Pons (tissue), 1 donor: Measurements from ENCODE around the gene CARHSP1.
"Not testable (repeated sequence)": the region's sequence is repeated elsewhere in the genome, so short reads cannot be mapped to it uniquely, and the experiment has no call there.

Experiments
- DNase-seq: peaks from one replicate; pipeline ENCODE4 v3.0.0-alpha.2; 2016; ENCODE audit warnings: low spot score

CARHSP1 gene

GRCh38 chr16:8868416-8869211 lies at the start of gene CARHSP1:
CARHSP1 (minus strand) TSS chr16:8869006; CDS start chr16:8859328, 9,678 bp downstream.
- DNase-seq, result peak; percentile 86

DNA sequence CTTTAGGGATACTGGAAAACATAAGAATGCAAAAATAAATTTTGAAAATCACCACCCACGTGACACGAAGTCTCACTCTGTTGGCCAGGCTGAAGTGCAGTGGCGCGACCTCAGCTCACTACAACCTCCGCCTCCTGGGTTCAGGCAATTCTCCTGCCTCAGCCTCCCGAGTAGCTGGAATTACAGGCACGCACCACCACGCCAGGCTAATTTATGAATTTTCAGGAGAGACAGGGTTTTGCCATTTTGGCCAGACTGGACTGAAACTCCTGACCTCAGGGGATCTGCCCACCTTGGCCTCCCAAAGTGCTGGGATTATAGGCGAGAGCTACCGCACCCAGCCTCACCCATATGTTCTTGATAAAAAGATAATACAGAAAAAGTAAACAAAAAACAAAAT lies 48.5 kb upstream of the CARHSP1 start:
- DNase-seq, result not testable (repeated sequence)

DNA sequence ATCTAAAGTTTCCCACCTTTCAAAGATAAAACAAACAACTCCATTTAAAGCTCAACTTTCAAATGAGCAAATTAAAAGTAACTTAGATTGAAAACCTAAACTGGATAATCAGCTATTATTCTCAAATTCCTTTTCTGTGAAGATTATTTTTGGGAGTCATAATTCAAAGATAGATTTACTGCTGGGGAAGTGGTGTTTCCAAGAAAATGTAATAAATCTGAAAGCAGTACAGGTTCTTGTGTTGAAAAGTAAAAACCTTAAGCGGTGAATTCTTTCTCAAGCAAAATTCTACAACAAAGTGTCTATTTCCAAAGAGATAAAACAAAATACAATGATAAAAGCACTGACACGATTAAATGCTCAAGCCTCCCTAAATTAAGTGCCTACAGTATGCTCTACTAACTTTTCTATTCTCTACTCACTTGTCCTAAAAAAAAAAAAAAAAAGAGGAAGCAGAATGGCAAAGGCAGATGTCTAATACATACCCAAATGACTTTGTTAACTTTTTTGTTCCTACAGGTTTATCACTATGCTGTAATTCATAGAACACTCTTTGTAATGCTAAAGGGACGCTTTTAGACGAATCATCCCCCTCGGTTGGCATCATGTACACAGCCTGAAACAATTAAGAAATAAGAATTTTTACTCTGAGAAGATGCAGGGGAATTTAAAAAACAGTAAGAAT lies 47.9 kb upstream of the CARHSP1 start:
- no peak for DNase-seq

DNA sequence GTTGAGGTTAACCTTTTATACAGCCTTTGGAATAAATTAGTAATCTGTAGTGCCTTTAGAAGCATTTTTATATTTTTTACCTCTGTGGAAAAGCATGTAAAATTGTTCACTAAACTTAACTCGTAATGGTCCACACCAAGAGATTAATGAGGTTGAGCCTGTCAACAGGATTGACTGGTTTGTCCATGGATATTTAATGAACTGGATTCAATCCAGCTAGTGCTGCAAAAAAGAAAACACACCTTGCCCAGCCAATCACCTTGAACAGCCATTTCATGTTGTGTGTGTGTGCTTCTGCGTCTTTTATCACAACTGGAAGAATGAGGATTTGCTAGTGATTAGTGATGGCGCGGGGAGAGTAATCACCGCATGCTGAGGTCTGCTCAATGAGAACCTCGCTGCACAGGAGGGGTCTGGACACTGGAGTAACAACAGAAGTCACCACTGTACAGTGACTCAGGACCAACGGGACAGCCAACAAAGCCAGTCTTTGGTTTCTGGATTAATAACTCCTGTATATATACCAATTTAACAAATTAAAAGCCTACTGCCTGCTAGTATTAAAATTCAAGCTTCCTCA lies 47.0 kb upstream of the CARHSP1 start:
- no peak for DNase-seq

DNA sequence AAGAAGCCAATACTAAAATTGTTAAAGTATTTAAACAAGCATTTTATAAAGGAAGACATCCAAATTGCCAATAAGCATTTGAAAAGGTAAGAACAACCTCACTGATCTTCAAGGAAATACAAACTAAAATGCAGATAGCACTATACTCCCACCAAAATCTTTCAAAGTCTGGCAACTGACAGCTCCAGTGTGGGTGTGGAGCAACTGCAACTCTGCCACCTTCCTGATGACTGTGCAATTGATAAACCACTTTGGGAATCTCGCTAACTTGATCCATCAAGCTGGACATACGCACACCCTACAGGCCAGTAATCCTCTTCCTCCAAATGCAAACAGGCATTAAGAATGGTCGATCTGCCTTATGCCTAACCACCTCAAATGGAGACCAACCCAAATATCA lies 45.3 kb upstream of the CARHSP1 start:
- DNase-seq, result no peak

DNA sequence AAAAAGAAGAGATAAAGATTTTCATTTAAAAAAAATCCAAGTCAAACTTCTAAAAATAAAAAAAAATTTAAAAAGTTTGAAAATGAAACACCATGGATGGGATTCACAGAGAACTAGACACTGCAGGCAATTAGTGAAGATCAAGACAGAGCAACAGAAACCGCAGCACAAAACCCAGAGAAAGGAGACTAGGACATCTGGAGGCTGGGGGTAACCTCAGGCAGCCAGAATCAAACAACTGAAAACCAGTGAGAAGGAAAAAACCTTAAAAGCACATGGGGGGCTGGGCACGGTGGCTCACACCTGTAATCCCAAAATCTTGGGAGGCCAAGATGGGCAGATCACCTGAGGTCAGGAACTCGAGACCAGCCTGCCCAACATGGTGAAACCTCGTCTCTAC lies 44.0 kb upstream of the CARHSP1 start:
- no peak for DNase-seq

GRCh38 chr16:8910811-8911210 lies 42.0 kb upstream of the CARHSP1 start:
- DNase-seq, result no peak

GRCh38 chr16:8908810-8909468 lies 40.1 kb upstream of the CARHSP1 start:
- DNase-seq, result no peak

DNA sequence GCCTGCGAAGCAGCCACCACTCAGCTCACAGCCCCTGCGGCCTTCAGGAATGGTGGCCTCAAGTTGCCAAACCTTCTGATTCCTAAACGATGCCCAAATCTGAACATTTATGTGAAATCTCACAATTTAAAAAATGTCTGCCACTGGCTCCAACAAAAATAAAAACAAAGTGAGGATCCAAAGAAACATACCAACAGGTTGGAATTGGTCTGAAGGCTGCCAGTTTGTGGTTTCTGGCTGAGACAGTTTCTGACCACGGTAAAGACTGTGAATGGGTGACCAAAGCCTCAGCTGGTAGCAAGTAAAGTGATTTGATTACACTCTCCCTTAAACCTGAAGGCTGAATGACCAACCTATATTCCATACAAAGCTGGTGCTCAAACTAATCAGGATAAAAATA lies 38.3 kb upstream of the CARHSP1 start:
- DNase-seq, result no peak

- DNase-seq, result no peak
These were observed 37.2 kb upstream of the CARHSP1 start for GRCh38 chr16:8905795-8906591.

GRCh38 chr16:8905168-8905762 lies 36.5 kb upstream of the CARHSP1 start:
- no peak for DNase-seq

DNA sequence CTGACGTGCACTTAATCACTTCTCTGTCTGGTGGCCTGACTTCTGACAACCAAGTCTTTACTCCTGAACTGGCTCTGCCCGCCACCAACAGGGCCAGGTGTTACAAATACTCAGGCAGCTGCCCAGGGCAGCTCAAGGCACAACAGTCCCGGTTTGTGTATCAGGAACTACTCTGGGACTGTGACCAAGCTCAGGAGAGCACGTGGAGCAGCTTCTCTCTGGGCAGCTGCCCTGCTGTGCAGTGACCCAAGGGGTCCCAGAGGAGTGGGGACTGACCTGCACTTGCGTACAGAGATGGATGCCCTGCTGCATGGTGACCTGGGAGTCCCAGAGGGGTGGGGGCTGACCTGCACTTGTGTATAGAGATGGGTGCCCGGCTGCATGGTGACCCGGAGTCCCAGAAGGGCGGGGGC lies 35.2 kb upstream of the CARHSP1 start:
- no peak for DNase-seq

- no peak for DNase-seq
These were observed 34.2 kb upstream of the CARHSP1 start for GRCh38 chr16:8903004-8903403.

GRCh38 chr16:8901320-8901861 lies 32.6 kb upstream of the CARHSP1 start:
- DNase-seq, result no peak

- no peak for DNase-seq
These were observed 31.5 kb upstream of the CARHSP1 start for GRCh38 chr16:8900343-8900742.

GRCh38 chr16:8899709-8900317 lies 31.0 kb upstream of the CARHSP1 start:
- no peak for DNase-seq

DNA sequence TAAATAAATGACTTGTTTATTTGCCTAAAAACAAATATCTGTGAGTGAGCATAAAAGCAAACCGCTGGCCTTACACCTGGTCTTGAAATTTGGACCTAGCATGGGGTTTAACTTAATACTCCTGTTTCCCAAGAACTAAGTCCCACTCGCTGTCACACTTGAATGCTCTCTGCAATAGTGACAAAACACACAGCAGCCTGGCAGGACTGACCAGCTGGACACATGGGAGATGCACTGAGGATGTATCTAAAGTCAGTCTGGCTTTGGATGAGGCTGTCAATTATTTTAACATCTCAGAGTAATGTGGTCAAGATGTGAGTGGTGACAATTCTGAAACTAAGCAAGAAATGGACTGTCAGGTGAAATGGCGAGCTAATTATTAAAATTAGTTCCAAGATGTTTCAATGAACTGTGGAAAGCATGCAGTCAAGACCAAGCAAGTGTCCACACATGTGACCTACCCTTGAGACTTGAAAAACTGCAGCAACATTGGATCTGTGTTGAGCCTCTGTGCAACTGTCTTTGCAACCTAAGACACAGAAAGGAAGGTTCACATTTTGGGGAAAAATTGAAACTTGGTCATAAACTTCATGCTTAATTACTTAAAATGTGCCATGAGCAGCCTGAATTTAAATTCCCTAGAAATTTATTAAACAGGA lies 30.0 kb upstream of the CARHSP1 start:
- no peak for DNase-seq

- DNase-seq, result no peak
These were observed 26.0 kb upstream of the CARHSP1 start for GRCh38 chr16:8894736-8895334.

DNA sequence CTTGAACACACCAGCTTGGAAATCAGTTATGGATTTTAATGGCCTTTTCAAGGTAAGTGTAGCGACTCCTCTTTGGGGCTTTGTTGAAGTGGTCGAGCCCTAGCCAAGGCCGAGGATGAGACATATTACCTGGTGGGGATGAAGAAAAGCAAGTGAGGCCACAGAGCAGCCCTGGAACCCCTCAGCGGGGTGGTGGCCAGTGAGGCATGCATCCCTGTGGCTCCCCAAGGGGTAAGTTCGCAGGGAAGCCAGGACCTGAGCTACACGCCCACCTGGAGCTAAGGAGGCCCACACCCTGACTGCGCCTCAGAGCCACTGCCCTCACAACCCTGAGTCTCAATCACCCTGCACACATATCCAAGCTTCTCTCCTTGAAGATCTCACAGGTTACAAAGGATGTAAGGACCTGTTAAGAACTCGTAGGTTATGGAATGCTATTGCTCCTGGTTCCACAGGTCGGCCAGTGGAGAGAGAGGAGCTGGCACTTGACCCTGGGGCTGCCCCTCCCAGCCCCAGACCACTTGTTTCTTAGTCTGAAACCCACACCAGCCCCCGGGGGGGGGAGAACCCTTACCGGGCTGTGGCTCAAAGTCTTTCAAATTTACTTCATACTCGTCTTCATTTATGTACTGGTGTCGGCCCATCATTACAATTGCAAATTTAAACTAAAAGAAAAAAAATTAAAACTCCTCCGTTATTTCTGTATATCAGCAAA lies 25.3 kb upstream of the CARHSP1 start:
- DNase-seq, result no peak
